CD1c-positive myeloid dendritic cell (primary cell): ENCODE data around the gene TCF4.
A peak's percentile ranks its signal among the peaks of the same experiment; 100 is the strongest.

Experiments
- DNase-seq: peaks from one replicate; pipeline ENCODE4 v3.0.0-alpha.2; 2016; ENCODE audit errors: extremely low spot score

TCF4 gene

DNA sequence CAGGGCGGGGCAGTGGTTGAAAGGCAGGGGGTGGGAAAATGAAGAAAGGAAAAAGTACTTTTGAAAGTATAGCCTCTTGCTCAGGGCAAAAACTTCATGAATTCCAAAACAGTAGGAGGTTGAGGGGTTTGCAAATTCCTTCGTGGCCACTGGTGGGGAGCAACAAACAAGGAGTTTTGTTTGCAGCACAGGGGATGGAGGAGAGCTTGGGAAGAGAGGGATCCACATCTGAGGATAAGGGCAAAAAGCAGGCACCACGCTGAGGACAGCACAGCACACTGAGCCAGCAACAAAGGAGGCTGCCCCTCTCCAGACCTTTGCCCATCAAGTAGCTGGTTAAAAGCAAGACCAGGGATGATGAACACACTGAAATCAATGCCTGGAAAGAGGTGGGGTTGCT lies 148.9 kb downstream of the TCF4 start:
- no peak for DNase-seq

DNA sequence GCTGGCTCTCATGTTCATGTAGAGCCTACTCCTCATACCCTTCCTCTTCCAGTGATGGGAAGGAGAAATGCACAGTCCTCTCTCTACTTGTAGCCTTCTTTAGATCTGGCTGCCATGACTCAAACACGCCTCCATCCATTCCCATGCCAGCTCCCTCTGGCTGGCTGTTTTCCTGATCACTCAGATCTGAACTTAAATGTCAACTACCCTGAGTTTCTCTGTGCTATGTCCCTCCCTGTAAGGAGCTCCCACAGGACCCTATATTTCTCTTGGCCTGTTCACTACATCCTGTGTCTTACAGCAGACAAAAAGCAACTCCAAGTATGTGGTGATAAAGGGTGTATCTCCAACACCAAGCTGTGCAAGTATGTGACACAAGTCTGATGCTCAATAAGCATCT lies 152.4 kb downstream of the TCF4 start:
- no peak for DNase-seq

DNA sequence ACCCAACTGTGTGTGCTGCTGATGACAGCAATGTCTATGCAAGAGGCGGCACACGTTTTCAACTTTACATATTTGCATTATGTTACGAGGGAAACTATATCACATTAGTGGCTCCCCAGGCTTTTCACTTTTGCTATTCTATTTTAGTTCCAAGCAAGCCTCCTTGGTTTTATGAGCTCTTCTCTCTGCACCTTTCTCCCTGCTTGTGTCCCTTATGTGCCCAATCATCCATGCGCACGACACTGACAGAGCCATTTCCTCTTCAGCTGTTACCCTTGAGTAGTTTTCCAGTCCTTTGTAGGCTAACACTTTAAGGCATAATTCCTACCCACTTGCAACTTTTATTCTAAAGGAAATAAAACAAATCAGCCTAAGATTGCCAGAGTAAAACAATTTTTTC lies 154.3 kb downstream of the TCF4 start:
- no peak for DNase-seq

DNA sequence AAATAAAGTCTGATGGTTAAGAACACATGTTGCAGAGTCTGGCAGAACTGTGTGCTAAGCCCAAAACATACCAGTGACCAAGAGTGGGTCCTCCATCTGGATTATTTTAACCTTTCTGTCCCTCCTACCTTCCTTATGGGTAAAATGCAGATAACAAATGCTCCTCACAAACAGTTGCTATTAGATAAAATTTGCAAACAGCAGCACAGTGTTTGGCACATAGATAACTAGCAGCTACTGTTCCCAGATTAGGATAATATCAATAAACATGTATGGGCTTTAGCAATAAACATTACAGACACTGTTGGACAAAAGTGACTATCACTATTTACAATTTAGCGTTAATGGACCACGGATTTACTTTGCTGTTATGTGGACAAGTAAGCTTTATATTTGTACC lies 154.9 kb downstream of the TCF4 start:
- no peak for DNase-seq

DNA sequence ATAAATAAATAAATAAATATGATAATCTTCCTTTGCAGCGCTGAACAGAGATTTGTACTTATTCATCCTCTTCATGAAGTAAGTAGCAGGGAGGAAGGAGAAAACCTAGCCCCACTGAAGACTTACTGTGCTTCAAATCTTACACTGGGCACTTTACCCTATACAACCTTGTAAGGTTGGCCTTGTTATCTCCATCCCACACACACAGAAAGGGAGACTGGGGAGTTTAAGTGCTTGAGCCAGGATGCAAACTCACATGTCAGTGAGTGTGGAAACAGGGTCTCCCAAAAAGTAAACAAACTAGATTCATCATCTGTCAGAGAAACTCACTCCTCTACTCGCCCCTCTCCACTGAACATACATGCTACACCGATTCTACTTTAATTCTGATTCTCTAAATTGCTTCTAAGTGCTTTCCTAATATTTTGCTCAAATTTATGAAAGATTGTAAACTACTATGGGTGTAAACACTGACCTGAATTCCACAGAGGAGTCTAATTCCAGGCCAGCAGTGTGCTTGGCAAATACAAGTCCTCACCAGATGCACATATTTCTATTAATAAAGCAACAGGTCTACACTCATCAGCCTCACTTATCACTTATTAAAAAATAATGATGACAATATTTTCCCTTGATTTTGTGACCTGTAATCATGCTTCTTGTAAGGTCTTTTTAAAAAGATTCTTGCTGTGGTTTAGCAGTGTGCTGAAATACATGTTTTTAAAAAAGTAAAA lies 155.5 kb downstream of the TCF4 start:
- no peak for DNase-seq

DNA sequence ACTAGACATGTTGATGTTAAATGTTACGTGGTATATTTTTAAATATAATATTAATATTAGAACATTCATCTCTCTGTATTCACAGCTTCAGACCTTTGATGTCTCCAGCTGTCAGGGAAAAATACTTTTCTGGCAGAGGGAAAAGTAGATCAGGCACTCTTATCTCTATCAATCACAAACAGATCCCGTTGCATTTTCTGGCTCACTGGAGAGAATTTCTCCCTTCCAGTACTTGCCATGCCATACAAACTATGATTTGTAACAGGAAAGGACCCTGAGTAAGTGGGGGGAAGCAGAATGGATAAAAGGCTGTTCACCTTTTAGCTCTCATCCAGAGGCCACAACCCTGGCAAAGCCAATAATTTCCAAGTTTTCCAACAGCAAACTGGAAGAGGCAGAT lies 158.0 kb downstream of the TCF4 start:
- DNase-seq = no peak

DNA sequence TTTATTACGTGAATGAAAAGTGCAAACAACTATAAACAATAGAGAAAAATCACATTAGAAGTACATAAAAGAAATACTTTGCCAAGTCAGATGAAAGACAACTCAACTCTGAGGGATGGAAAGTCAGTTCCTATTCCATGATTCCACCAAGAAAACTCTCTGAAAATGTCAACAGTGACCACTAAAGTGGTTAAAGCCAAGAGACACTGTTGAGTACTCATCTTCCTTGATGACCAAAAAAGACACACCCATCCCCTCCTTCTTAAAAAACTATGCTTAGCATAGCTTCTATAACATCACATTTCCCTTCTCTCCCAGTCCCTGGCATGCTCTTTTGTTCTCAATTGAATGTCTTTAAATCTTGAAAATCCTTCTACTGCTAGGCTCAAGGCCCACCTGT lies 160.0 kb downstream of the TCF4 start:
- DNase-seq = no peak

DNA sequence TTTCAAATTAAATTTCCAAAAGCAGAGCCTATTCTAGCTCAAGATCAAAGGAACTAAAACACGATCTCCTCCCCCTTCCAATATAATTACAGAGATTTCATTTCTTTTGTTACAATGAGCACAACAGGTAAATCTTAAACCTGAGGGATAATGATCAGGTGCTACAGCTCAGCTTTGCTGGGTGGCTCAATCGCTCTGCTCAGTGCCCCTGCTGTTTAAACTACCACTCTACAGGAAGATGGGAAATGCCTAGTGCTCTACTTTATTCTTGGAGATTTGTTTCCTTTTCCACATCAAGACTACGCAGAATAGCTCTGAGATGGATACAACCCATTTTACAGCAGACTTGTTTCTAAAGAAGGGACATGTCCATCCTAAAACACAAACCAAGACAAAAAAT lies 162.3 kb downstream of the TCF4 start:
- DNase-seq = no peak

DNA sequence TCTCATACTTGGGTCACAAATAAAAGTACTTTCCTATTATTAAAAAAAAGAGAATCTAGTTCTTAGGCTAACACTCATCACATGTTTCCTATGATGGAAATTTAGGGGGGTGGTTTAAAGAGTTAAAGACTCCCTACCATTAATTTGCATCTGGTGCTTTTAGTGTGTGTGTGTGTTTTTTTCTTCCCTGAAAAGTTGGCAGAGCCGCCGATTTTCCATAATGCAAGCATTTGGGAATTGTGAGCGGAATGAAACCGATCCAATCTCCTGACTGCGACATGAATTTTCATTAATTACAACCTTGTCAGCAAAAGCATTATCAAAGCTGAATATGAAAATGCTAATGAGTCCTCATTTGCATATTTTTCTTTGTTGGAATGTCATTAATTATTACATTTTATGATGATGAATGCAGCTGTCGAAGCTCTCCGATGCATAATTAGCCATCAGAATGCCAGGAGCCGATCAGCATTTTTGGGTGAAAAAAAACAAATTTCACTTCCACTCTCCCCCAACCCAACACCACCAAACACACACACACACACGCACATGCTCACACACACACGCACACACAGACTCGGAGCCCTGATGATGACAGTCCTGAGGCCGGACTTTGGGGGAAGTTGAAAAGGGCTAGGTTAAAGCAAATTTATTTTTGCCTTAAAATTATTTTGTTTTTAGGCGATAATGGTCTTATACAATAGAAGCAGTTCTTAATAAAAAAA lies 165.4 kb downstream of the TCF4 start:
- no peak for DNase-seq

DNA sequence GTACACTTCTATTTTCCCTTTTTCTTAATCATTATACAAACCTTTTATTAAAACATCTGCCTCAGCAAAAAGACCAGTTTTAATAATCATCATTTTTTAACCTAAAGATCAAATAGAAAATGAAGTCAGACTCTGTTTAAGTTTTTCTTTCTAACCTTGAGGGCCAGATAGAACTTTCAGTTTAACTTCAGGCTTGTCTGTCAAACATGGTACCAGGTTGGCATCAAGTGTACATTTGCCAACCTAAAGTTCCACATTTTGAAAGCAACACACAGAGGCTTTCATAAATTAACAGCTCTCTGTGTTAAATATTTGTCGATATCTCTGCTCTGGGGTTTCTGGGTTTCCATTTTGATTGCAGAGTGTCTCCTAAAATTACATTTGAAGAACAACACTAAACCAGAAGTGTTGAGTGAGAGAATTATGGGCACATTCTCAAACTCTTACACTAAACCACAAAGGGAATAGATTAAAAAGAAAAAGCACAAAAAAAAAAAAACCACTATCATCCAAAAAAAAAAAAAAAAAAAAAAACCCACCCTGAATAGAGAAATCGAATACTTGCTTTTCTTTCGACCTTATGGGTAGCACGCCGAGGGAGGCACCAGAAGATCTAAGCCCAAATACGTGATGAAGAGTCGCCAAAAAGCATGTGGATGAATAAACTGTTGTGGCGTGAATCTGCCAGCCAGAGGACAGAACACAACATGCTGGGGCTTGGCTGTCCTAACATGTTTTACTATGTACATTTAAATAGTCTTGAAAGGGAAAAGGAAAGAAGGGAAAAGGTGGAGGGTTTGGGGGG lies 166.2 kb downstream of the TCF4 start:
- DNase-seq = no peak

DNA sequence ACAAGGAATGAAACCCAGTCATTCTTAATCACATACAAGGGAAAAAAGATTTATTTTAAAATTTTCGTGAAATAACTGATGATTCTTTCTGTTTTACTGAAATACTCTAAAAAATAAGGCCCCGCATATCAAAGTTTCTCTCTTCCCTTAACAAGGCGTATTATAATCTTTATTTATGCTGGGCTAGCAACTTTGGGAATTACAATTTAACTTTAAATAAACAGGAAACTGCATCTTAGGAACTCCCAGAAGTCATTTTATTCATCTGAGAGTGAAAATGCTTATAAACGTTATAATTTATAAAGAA lies 166.7 kb downstream of the TCF4 start:
- DNase-seq = no peak

DNA sequence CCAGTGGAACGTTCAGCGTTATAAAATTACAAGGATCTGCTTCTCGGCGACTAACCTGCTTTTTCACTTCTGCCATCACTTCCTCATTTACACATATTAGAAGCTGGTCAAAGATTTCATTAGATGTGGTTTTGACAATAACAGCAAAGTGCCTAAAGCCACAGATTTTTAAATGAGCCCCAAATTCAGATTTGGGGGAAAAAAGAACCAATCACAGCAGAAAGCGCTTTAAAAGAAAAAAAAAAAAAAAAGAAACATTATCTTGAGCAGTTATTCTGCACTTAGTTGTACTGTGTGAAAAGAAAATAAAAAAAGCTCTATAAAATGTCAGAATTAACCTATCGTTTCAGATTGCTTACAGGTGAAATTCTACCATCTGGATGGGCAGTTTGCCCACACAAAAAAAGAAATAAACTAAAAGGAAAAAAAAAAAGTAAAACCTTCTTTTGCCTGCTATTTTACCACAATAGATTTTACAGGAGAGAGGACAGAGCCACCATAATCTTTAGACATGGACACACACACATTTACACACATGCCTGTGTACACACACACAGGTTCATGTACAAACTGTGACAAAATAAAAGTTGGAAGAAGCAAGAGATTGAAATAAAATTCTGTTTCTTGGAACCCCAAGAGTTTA lies 167.2 kb downstream of the TCF4 start:
- peak; percentile 36 for DNase-seq

DNA sequence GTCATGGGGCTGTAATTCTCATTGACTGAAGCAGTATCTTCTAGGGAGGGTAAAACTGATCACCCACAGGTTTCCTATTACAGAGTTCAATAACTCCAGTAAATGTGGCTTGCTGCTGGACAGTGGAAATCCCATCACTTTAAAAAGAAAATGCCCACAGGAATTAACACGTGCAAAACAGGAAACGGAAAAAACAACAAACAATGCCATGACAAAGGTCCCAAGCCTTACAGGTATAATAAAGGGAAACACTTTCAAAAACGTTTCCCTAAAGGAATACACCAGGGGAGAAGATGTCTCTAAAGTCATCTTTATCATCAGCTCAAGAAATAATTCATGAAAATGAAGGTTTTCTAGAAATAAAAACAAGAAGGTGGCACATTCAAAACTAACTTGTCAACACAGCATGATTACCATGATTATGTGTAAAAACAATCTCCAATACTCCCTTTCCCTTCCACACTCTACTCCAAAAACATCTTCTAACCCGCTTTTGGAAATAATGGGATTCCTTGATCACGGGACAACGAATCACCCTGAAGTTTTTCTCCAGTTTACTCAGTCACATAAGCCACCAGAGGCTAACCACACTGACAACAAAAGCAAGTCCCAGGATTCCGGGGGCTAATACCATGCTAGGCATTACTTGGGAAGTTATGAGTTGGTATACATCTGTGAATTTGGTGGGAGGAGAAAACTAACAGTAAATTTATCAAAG lies 167.9 kb downstream of the TCF4 start:
- no peak for DNase-seq

DNA sequence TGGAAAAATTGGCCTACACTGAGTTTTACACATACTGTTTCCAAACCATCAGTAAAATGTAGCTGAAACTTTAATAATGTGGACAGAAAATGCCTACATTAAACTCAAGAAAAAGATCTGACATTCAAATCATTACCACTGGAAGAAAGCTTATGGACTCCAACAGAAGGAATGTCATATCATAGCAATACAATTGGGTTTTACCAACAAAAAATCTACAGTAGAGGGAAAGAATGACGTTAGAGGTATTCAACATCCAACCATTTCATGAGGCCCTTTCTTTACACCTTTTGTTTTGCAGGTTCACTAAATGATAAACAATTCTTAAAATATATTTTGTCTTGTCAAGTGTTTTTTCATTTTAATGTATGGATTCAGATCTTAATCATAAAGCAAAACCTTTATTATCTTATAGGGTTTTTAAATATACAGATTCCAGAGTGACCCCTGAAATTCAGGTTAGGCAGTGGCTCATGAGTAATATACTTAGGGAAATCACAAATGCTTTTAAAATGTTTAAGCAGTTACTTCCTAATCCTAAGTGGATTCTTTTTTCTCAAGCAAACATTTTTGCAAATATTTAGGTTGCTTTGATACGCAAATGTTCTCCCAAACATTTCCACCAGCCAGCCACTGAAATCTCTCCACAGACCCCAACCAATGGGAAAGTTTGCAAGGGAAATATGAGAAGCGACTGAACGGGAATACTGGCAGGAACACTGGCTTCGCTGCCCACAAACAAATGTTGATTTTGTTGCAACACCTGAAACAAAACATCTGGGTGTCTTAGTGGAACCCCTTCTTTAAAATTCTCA lies 168.7 kb downstream of the TCF4 start:
- no peak for DNase-seq

DNA sequence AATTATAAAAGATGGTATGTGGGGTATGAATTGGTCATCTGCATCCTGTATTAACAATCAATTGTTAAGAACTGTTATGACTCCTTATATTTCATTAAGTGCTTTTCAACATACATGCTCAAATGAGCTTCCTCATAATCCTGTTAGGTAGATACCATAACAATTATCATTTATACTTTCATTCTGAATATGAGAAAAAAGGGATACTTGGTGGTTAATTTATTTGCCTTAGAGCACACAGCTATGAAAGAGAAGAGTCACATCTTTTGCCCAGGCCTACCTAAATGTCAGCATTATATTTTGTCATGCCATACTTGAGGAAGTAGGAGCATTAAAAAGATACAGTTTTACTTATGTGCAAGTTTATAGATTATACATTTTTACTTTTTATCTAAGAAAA lies 169.6 kb downstream of the TCF4 start:
- no peak for DNase-seq

DNA sequence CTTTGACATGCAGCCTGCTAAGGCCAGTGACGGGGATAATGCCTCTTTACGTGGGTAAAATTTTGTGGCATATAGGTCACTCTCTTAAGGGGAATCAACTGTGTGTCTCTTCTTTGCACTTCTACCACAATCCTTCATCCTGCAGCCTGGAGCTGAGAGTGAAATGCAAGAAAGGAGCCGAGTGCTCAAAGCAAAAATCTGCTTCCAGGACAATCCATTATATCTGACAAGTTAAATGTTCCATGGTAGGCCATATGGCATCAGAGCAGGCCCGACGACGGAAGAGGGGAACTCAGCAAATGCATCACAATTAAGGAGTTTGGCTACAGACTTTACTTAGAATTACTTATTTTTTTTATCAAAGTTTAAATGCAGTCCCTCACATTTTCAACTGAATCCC lies 171.2 kb downstream of the TCF4 start:
- DNase-seq = no peak

DNA sequence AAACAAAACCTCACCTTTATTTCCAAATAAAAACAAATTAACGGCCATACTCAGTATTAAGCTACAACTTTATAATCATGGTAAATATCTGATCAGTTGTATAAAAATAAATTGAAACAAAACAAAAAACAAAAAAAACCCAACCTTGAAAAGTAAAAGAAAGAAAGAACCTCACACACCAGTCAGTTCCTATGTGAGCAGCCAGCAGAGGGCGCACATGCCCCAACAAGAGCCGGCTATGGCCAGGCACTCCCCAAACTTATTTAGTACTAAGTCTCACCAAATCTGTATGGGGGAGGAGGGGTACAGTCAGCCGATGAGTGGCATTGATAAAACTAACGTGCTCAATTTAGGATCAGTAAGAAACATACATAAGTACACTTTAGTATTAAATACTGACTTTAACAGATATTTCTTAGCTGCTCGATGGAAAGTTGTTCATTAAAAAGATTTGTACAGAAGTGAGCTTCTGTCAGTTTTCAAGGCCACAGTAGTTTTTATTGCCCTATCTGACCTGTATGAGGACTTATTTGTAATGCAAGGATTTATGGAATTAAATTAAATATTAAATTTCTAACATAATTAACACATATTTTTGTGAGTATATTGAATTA lies 172.6 kb downstream of the TCF4 start:
- peak; percentile 73 for DNase-seq

DNA sequence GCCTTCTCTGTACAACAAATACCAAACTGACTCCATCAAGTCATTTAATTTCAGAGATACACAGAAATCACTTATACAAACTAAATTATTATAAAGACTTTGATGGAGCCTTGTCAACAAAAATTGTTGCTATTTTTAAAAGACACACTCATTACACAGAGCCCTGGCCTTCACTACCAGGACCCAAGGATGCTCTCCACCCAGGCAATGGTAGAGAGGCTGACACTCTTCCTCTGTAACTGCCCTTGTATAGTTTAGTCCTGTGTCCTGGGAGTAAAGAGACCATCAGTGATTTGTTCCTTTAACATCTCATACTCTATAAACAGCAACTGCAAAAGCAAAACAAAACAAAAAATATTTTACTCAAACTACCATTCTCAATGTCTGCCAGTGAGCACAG lies 173.5 kb downstream of the TCF4 start:
- no peak for DNase-seq

DNA sequence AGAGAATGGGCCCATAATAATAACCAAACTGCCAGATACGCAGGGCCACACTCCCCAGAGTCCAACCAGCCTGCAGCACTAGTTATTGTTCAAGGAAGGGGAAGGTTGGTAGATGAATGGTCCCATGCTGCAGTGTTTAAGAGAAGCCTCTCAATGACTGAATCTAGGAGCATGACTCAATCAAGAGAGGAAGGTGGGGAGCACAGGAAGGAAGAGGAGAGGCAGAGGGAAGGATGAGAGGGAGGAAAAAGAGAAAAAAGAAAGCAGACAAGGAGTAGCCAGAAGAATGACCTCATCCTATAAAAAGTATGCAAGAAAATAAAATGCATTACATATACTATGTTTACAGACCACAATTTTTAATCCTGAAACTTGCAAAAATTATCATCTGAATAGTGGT lies 174.5 kb downstream of the TCF4 start:
- DNase-seq = no peak

DNA sequence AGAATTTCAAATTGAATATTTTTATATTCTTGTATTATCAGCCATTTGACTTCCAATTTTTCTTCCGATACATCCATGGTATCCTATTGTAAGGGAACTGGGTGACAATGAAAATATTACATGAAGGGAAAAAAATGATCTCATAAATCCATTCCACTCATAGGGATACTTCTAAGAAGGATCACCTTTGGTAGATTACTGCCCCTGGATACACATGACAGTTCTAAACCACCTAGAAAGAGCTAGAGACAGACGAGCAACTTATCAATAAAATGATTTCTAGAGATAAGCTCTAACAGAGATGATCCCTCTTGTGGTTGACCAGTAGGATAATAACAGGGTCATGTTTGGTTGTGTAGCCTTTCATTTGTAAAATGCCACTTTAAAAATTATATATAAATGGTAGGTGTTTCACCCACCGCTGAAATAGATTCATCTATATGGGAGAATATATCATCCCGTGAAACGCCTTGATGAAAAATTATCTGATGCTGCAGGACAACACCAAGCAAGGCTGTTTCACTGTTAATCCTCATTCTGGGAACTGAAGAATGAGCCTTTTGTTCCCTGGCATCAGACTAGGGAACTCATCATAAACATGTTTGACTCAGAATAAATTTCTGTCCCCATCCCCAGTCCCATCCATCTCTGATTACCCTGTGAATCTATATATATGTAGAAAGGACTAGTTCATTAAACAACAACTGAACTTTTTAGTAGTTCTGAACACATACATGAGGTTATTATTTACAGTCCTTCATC lies 180.0 kb downstream of the TCF4 start:
- DNase-seq = no peak
